GM18508 (cell line): ENCODE measurements around the gene KIF16B.
A peak's percentile ranks its signal among the peaks of the same experiment; 100 is the strongest.
"Not testable (repeated sequence)": the region's sequence is repeated elsewhere in the genome, so short reads cannot be mapped to it uniquely, and the experiment has no call there.

ENCODE experiments used
- ATAC-seq: cut with Tn5 transposase; IDR thresholded peaks from one replicate; pipeline ENCODE4 v1.9.1; 2021; ENCODE audit warnings: moderate number of reproducible peaks; ENCODE audit not compliant: insufficient read depth, unreplicated experiment

Gene KIF16B

DNA sequence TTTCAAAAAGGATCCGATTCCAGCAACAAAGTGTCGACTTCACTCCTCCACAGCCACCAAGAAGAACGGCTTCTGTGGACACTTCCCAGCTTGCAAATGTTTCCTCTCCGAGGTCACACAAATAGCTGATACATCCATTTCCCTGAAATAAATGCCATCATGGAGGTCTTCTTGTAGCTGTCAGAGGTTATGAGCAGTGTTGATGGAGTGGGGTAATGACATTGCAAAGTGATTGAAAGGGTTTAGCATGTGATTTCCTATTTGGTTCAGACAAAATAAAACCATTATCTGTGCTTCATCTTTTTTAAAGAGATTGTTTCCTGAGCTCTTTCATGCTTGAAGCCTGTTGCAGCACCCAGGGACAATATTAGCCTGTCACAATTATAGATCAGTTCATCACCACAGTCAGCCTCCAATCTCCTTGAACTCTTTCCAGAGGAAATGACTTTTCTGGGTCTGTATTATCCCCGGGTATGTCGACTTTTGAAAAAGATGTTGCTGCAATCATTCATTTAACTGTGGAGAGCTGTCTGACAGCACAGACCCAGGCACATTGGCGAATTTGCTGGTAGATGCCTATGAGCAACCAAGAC is 16.9 kb upstream of the KIF16B start:
- ATAC-seq = no peak

- ATAC-seq = no peak
Measured at GRCh38 chr20:16589623-16590022, 16.4 kb upstream of the KIF16B start.

DNA sequence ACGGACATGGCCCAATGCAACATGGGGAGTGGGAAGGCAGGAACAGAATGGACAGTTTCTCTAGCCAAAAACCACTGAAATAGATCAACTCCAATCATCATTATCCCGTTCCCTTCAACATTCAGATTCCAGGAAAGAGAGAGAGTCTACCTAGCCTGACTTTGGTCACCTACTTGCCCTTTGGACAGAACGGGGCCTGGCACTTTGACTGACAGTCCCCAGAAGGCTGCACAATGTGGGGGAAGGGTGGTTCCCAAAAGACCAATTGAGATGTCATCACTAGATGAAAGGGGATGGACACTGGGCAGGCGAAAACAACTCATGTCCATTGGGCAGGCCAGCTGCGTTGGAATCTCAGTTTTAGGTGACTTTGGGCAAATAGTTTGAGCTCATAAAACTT is 15.0 kb upstream of the KIF16B start:
- ATAC-seq = no peak

DNA sequence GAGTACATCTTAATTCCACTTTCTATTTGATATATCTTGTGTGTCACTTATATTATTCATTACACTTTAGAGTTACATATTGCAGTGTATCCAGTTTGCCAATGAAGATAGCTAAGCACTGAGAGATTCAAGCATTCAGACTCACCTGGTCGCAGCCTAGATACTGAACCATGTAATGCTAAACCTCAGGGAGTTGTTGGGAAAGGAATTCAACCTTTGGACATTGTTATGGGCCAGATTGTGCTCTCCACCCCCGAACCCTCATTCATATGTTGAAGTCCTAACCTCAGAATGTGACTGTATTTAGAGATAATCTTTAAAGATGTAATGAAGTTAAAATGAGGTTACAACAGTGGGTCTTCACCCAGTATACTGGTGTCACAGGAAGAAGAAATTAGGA is 13.8 kb upstream of the KIF16B start:
- no peak for ATAC-seq

DNA sequence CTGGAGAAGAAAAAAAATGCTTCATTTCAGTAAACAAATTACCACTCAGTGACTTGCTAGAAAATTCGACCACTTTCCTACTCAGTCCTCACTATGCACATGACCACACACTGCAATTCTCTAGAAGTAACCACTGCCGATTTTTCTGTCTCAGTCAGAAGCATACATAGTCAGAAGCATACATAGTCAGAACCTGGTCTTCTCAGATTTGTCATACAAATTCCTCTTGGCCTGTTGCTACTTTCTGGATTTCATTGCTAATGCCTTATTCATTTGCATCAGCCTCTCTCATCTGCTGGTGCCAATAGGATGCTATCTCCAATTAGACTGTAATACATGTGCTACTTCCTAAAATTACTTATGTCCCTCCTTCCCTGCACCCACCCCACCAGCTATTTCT is 10.2 kb upstream of the KIF16B start:
- no peak for ATAC-seq

DNA sequence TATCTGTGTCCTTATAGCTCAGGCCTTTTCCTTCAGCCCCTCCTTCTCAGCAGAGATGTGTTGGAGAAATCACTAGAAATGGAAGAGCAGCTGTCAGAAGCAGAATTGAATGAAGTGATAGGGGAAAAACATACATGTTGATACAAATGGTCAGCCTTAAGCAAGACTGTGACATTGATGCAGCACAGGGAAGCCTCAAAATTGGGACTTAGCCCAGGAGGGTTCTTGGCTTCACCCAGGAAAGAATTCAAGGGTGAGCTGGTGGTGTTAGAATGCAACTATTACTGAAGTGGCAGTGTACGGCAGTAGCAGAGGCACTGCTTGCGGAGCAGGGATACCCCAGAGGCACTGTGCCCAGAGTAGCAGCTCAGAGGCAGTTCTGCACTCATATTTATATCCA is 8.0 kb upstream of the KIF16B start:
- no peak for ATAC-seq

GRCh38 chr20:16580620-16581019 is 7.4 kb upstream of the KIF16B start:
- ATAC-seq = no peak

DNA sequence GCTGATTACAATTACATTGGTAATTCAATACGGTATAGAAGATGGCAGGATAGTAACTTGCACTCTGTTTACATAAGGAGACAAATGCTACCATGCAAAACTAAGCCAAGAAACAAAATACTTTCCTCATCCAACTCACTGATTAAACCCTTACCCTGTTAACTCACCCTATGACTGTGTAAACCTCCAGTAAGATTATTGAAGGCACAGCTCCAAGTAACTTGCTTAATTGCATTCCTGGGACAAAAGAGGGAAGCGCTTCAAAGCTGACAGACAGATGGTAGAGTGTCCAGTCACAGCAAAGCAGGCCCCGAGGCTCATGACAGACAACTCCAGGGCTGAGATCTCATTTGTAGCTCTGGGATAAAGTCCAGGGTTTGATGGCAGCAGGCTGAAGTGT is 6.9 kb upstream of the KIF16B start:
- ATAC-seq = no peak

GRCh38 chr20:16576219-16576618 is 3.0 kb upstream of the KIF16B start:
- no peak for ATAC-seq

DNA sequence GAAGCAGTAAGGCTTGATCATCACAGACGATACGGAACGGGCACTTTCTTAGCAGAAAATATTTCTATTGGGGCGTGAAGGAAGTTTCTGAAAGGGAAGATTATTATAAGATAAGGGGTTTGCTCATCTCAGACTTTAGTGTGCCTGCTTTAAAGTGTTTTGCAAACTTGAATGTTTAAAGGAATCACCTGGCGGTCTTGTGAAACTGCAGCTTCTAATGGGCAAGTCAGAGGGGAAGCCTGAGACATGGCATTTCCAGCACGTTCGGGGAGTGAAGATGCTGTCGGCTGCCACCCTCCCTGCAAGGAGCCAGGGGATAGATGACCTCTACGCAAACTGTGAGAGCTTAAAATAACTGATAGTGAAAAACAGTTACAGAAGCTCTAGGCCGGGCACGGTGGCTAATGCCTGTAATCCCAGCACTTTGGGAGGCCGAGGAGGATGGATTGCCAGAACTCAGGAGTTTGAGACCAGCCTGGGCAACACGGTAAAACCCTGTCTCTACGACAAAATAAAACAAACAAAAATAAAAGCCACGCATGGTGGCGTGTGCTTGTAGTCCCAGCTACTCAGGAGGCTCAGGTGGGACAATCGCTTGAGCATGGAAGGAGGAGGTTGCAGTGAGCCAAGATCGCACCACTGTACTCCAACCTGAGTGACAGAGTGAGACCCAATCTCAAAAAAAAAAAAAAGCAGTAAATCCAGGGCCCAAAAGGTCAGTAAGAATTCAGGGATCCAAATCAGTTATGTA is 2.3 kb upstream of the KIF16B start:
- no peak for ATAC-seq

GRCh38 chr20:16574656-16575355 is 1.6 kb upstream of the KIF16B start:
- peak; percentile 56 for ATAC-seq

DNA sequence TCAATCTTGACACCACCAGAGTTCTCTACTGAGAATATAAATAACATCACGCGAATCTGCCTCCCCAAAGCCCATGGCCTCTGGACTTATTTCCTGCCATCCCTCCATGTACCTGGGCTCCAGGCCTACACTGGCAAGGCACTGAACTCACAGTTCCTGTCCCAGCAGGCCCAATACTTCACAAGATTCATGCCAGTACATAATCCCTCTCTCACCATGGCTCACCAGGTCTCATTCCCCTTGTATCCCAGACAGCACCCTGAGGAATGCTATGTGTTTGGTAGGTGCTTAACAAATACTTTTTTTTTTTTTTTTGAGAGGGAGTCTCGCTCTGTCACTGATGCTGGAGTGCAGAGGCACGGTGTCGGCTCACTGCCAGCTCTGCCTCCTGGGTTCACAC is 1.9 kb downstream of the KIF16B start:
- ATAC-seq = no peak

GRCh38 chr20:16569246-16570153 is 3.7 kb downstream of the KIF16B start:
- ATAC-seq = no peak

- no peak for ATAC-seq
Measured at GRCh38 chr20:16566080-16566479, 7.2 kb downstream of the KIF16B start.

DNA sequence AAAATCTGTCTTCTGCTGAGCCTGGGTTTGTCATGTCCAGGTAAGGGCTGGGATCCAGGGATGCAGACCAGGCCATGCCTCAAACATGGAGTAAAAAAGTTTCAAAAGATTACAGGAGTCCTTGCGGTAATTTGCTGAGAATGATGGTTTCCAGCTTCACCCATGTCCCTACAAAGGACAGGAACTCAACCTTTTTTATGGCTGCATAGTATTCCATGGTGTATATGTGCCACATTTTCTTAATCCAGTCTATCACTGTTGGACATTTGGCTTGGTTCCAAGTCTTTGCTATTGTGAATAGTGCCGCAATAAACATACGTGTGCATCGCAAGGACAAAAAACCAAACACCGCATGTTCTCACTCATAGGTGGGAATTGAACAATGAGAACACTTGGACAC is 9.2 kb downstream of the KIF16B start:
- not testable (repeated sequence) for ATAC-seq

GRCh38 chr20:16563066-16563806 is 10.0 kb downstream of the KIF16B start:
- no peak for ATAC-seq

- no peak for ATAC-seq
Measured at GRCh38 chr20:16562259-16562658, 11.0 kb downstream of the KIF16B start.

- ATAC-seq = no peak
Measured at GRCh38 chr20:16560661-16561060, 12.6 kb downstream of the KIF16B start.

DNA sequence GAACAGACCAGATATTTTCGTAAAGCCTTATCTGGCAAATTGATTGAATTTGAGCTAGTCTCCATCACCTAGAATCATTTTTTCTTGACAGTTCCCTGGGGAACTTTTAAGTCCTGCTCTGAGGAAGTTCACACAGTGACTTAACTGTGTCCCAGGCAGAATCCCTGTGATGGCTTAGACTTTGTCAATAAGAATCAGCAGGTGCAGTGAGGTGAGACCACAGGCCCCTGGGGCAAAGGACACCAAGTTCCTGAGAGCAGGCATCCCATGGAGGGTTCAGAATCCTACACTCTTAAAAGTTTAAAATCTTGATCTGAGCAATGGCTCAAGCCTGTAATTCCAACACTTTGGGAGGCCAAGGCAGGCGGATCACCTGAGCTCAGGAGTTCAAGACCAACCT is 13.0 kb downstream of the KIF16B start:
- no peak for ATAC-seq

DNA sequence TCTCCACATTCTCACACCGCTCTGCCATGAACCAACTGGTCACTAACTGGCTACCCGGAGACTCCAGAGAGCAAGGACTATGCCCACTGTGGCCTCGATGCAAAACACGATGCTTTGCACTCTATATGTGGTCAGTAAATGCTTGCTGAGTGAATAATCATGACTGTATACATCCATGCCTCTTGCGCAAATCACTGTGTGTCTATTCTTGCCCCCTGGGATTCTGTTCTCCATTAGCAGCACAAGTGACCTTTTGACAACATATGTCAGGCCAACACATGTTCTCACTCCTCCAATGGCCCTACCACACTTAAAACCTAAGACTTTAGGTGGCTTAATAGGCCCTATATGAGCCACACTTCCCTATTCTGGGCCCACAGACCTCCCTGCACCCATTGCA is 16.9 kb downstream of the KIF16B start:
- ATAC-seq = no peak
